Stimulated activated CD8-positive, alpha-beta memory T cell treated with anti-CD3 and anti-CD28 coated beads, Interleukin-4, amount 100 ng/mL, for 1 hour (primary cell): ENCODE measurements around the gene CCNI2.

Experiments
- DNase-seq, 2 donors: peaks; one replicate each; pipeline ENCODE4 v3.0.0-alpha.2; 2020; ENCODE audit warnings: low read depth in 2 of 2, low spot score in 1 of 2

CCNI2 gene

DNA sequence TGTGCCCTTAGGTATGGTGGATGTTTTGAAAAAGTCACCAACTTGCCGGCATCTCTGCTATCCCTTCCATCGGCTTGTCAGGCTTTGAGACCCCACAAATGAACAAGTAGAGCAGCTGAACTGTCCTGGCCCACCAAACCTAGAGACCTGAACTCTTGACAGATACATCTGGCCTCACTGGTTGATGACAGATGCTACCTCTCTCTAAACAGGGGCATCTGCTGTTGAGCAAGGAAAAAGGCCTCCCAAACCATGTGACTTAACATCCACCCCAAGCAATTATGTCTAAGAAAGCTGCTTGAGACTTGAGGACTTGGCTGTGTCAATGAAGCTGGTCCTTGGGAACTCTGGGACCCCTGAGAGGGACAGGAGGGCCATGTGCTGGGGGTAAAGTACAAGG is 2.3 kb downstream of the CCNI2 start:
- DNase-seq, result no peak

DNA sequence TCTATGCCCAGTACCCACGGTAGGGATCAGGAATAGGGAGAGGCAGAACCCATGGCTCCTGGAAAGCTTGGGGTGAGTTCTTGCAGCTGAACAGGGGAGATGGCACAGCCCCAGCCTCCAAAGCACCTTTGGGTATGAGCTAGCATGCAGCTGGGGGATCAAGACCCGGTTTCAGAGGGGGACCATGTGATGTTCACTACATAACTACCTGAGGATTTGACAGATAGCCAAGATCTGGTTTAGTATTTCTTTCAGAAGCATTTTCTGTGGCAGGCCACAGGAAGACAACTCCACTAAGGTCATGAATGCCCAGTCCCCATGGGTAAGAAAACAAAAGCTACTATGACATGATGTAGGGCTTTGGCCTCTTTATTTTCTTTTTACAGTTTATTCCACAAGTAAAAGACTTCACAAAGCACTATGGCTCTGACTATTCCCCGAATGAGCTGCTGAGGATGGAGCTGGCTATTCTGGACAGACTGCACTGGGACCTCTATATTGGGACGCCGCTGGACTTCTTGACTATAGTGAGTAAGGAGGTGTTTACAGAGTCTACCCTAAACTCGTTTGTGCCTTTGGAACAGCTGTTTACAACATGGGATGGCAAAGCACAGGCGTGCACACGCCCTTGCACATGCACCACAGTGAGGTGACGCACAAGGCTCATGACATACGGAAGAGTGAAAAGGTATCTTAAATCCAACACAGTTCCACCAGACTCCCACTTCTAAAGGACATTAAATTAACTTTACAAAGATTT is 3.4 kb downstream of the CCNI2 start:
- no peak for DNase-seq

DNA sequence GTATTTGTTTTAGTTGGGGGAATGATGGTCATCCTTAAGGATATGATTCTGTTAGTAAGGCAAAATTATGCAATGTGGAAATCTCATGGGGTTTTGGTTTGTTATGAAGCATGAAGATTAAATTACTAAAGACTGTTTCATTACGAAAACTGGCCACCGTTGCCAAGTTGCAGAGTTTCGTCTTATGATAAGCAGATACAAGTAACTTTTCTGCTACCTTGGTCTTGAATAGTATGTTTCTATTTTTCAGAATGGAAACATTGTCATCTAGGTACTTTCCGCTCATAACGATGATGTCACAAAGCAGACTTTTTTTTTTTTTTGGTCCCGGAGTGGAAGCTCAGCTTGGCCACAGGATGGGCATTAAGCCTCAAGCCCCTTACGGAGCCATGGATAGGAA is 4.2 kb downstream of the CCNI2 start:
- no peak for DNase-seq

DNA sequence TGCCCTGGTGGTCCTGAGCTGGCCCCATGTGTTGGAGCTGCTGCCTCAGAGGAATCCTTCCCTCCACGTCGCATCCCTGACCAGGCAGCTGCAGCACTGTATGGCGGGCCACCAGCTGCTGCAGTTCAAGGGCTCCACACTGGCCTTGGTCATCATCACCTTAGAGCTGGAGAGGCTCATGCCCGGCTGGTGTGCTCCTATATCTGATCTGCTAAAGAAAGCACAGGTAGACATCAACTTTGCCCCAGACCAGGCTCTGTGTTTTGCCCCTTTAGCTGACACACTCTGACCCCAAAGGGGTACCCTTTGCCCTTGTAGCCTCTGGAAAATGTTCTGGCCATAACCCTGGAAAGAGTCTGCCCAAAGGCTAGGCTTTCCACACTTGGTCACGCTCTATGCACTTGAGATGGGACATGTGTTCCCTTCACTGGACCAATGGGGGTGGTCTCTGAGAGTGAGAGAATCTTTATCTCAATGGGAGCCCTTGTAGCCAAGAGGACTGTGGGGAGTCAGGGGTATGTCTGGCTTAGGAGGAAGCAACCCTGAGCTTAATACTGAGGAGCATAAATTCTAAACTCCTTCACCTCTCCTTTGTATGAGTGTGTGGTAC is 4.8 kb downstream of the CCNI2 start:
- DNase-seq, result no peak

DNA sequence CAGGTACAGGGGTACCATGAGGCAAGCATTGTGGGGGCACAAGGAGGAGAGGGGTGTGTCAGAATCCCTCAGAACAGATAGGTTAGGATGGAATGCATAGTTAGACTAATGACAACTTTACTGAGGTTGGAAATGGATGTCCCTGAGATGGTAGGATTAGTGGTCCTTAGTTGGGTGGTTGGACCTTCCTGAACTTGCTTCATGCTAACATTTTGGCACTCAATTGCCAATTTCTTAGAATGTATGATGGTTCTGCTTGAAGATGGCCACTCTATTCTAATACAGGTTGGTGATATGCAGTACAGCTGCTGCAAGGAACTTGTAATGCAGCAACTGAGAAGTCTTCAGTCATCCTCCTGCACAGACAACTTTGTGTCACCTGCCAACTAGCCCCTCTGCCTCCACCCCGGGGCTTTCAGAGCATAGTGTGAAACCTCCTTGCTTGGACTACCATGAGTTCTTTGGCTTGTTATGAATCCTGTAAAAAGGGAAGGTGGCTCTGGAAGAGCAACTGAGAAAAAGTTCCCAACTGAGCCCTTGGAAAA is 5.4 kb downstream of the CCNI2 start:
- no peak for DNase-seq

DNA sequence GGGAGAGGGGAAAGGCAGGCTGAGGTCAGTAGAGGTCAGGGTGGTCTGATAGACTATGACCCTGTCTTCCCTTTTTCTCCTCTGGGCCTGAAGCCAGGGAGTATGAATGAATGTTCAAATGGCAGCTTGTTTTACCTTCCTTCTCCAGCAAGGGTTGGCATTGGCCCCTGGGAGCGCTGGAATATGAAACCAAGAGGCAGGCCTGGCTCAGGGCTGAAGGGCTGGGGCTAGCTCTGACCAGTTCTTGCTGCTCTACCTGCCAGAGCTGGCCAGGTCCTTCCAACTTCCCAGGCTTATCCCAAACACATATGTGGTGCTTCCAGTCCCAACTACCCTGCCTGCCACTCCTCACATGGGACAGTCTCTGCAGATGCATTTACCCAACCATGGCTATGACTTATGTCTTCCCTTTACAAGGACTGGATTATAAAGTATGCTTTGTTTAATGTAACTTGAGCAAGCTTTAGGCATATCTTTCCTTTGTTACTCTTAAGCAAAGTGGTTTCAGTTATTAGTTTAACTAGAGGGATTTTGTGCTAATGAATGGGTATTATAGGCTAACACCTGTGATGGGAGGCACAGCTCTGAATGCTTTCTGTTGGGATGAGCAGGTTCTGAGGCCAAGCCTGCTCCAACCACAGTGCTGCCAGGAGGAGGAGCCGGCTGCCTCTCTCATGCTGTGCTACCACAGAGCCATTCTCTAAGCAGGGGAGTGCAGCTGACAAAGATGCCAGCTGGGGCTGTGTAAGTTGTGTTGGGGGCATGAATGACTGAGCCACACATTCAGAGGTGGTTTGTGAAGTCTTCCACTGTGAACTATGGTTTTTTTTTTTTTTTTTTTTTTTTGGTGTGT is 6.1 kb downstream of the CCNI2 start:
- DNase-seq, result no peak

DNA sequence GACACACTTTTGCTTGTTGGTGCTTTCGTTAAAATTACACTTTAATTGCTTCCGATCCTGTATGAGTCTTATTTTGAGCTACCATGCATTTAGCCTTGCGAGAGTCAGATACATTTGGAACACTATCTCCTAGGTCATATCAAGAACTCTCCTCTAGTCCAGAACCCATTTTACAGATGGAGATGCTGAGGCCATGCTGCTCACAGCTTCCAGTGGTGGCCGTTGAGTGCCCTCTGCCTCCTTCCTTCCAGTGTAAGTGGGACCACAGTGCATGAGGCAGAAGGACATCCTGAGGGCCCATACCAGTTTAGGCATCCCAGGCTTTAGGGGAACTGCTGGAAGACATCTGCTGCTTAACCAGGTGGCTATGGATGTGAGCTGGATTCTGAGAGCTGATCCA is 6.9 kb downstream of the CCNI2 start:
- DNase-seq, result no peak

DNA sequence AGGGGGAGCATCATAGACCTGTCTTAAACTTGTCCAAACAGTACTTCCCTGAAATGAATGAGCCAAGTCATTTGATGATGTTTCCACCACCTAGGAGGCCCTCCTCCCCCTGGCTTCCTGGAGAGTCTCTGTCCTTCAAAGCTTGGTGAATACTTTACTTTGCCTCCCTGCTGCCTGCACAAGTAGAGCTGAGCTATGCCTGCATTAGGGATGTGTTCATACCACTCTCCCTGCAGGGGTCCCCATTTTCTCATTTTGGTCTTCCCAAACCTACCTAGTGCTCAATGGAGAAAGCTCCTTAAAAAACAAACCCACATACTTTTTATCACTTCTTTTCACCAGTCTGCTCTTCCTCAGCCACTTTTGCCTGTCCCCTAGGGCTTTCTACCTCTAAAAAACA is 7.7 kb downstream of the CCNI2 start:
- DNase-seq, result no peak

DNA sequence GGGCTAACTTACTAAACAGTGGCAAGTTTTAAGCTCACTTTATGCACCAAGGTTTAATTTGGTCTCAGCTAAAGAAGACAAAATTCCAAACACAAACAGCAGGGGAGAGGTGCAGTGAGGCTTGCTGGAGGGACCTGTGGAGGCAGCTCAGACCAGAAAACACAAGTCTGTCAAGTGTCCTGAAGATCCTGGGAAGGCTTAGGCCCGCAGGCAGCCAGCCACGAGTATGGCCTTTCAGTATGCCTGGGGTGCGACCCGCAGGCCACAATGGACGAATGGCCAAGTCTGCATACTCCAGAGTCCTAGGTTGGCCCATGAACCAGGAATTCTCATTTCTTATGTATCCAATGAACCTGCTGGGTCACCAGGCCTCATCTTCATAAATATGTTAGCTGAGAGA is 9.3 kb downstream of the CCNI2 start:
- no peak for DNase-seq

DNA sequence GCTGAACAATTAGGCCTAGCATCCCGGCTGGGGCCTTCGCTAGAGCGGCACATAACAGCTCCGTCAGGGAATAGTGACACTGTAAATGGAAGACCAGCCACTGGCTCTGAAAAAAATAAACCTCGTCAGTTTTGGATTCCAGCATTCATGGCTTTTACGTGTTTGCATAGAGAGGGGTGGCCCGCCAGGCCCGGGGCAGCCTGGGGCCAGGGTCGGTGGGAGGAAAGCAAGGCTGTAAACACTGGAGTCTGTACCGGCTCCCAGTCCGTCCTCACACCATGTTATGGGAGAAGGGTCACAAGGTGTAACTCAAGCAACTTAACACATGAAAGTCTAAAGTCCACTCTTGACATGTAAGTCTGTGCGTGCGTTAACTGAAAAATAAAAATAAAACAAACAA is 11.2 kb downstream of the CCNI2 start:
- DNase-seq, result no peak

DNA sequence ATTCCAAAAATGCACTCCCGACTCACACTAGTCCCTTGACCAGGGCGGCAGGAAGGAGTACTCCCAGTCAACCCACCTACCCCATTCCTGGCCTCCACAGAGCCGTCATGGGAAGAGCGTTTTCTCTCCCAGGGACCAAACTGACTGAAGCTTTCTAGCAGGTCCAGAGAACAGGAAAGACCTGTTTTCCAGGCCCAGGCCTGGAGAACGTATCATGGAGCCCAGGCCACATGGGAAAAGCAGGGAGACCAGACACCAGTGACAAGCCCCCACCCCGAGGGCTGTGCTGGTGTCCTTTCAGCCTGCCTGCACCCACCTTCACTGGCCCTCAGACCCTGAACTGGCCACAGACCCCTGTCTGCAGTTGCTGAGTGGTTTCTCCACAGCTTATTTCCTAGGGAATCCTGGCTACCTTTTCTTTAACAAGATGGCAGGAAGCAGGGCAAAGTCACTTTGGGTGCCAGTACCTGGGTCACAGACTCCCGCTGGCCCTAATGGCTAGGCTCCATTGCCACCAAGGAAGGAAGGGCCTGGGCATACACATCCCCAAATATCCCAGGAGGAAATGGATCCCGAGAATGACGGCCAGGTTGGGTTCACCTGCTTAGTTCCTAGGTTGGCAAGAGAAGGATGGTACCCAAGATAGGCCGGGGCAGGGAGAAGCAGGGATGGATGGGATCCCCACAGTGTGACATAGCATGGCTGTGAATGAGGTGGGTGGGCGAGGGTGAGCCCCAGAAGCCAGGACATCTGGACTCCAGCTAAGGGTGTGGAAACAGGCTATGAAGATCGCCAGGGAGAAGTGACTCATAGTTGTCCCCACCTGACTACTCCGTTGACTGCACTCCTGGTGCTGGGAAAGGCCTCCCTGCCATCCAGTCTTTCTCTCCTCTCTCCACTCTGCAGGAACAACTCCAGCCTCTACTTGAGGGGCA is 12.2 kb downstream of the CCNI2 start:
- no peak for DNase-seq

DNA sequence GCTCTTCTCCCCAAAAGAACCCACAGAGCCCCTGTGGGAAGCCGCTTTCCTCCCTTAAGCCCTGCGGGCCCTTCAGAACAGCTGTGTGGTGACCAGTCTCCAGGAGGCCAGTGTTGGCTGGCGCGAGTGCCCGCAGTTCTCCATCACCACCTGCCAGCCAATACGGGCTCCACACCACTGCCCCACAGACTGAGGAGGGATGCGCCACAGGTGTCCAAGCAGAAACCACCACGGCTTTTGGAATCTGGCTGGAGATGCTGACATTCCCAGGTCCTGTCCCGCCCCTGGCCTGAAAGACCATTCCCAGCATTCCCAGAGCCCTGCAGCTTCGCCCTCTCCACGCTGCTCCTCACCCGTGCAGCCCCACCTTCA is 12.8 kb downstream of the CCNI2 start:
- no peak for DNase-seq

DNA sequence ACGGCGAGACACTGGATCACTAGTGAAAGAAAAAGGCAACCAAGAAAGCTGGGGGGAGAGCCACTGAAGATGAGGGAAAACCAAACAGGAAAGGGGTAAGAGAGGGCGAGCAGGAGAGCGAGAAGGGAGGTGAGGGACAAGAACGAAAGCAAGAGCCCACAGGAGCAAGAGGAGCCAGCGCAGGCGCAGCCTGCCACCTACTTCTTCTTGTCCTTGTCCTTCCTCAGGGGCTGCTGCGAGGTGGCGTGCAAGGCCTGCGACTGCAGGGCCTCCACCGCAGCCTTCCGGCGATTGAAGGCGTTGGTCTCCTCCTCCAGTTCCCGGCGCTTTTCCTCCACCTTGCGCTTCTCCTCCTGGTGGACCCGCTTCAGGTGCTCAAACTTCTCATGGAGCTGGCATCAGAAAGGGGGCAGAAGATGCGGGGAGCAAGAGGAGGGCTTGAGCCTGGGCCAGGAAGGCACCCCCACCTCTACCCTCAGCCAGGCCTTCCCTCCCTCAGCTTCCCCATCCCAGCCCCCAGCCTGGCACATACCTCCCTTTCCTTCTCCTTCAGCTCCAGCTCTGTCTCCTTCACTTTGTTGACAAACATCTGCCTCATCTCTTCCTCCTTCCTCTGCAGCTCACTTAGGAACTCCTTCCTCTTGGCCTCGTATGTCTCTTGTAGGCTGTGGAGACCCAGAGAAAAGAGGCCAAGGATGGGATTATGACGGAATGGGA is 13.5 kb downstream of the CCNI2 start:
- DNase-seq, result no peak

DNA sequence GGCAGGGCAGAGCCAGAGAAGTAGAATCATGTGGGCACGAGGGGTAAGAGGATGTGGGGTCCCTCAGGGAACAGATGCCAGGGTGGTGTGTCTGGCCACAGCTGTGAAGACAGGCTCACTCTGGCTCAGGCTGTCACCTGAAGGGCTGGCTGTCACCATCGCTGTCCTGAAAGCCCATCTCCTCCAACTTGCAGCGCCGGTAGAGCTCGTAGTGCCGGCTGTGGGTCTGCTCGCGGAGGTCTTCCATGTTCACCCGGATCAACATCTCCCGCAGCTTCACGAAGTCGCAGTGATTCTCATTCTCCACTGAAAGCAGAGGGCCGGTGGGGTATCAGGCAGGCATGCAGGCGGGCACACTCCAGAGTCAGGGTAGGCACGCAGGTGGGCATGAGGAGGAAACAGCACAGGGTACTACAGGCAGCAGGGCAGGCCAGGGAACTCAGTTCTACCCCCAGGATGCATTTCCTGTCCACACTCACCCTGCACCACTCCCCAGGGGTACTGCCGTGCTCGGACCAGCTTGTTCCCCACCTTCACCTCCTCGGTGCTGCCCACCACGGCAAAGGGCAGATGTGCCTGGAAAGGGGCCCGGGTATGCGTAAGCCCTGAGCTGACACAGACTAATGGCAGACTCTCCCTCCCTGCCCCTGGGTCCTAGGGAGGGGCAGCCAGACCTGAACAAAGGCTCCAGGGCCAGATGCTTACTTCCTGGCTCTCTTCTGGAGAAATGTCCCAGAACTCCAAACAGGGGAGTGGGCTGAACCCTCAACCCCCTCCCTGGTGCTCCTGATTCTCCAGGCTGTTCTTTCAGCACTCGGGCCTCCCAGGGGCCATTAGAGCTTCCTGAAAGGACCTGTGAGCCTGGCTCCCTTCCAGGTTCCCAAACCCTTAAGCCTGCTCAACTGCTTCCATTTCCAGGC is 14.4 kb downstream of the CCNI2 start:
- DNase-seq, result no peak

DNA sequence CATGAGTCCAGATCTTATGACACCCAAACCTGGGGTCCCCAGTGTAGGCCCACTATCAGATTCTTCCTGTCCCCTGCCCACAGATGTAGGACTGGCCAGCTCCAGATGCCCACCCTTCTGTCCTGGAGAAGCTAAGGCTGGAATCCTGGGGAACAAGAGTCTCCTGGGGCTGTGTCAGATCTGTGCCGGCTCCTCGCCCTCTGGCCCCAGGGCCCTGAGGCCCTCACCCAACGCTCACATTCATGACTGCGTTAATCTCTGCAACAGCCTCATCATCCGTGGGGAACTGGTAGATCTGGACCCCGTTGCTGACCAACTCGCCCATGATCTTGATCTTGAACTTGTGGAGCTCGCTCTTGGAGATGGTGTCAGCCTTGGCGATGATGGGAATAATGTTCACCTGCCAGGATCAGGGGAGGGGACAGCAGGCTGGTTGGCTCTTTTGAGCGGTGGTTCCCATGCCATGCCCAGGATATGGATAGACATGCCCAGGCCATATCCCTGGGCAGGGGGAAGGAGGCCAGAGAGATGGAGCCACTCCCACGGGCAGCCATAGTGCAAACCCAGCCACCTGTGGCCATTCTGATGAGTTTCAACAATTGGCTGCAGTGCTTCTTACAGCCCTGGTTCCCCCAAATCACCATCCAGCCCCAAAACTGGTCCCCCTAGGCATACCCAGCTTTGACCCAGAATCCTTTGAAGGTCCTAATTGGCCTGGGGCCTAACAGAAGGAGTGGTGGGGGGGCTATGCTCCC is 15.2 kb downstream of the CCNI2 start:
- DNase-seq, result no peak

DNA sequence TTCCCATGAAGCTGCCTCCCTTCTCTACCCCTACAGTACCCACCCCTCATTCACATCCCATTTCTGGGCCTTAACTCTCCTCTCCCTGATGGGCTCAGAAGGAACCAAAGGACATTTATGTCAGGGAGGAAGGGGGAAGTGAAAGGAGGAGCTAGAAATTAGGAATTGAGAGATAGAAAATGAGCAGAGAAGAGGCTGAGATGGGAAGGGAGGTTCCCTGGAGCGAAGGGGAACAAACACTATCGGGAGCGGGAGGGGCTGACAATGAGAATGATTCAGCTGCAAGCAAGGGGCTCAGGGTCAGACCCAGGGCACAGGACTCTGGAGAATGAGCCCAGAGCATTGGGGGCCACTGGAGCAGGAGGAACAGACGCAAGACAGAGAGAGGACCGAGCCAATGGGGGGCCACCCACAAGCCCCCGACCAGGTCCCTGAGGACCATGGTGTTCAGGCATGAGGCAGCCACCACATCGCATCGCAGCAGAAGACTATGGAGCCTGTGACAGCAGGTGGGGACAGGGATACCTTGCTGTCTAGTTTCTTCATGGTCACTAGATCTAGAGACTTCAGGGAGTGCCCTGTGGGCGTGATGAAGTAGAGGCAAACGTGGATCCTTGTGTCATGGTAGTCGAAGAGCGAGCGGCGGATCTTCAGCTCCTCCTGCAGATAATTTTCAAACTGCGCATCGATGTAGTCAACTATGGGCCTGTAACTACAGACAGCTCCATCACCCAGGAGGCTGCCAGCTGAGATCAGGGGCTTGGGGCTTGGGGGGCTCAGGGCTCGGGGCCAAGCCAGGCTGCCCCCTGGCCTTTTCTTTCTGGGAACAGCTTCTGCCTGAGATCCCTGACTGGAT is 16.2 kb downstream of the CCNI2 start:
- DNase-seq, result no peak

DNA sequence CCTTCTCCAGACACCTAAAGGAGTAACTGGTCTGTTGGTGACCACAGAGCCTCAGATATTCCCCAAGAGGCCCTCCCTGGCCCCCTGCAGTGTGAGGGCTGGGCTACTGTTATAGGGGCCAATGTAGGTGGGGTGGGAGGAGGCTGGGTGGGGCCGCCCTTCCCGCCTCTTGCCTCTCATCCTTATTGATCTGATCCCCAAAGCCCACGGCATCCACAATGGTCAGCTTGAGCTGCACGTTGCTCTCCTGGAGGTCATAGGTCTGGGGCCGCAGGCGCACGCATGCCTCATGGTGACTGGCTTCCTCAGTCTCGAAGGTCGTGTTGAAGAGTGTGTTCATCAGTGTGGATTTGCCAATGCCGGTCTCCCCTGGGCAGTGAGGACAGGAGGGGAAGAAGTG is 16.8 kb downstream of the CCNI2 start:
- DNase-seq, result no peak
